ENCODE data around the gene BCL2L1. TPM values are rescaled to one million over a fixed set of nuclear protein-coding genes. Genes with fewer than 3 reads are reported as not detected.

Gene BCL2L1
- total RNA-seq, 1 experiment from 2014 or later, result 469 TPM

DNA sequence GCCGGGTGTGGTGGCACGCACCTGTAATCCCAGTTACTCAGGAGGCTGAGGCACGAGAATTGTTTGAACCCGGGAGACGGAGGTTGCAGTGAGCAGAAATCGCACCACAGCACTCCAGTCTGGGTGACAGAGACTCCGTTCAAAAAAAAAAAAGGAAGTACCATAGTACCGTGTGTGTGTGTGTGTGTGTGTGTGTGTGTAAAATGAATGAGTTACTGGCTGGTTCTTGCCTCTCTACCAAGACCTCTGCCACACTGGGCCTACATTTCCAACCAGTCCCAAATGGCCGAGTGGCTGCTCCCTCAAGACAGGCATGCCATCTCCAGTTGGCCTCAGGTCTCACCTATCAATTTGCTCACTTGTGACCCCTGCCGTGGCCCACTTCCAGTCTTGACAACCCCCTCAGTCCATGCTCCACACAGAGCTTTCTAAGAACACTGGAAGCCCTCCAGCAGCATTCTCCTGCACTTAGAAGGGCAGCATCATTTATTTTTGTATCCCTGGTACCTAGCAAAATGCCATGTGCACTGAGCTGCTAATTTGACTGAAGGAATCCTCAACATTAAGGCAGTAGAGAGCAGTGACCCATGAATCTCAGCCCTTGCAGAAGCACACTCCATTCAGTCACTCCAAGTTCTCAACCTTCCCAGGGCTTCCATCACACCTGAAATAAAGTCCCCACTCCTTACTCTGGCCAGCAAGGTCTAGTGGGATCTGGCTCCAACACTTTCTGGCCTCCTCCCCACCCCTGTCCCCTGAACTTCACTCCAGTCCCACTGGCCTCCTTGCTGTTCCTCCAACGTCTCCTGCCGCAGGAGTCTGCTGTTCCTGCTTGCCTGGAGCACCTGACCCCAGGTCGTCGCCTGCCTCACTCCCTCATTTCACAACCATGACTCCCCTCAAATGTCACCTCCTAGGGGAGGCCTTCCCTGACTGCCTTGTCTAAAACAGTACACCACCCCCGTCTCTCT lies 55.1 kb downstream of the BCL2L1 start:
- Mint-ChIP-seq H3K4me1 (ENCODE audit: low read depth, unreplicated experiment) (peaks cover 80% of the 10 kb centered on the region), H3K4me3 (ENCODE audit: unreplicated experiment) (peak overlapping the region; percentile 8), H3K9me3 (ENCODE audit: unreplicated experiment) (no peaks in the 10 kb centered on the region), H3K27ac (ENCODE audit: unreplicated experiment) (peak overlapping the region; percentile 87), H3K36me3 (ENCODE audit: insufficient read depth, unreplicated experiment) (peaks cover 100% of the 10 kb centered on the region), H3K27me3 (ENCODE audit: insufficient read depth, unreplicated experiment) (no peaks in the 10 kb centered on the region)
- ChIA-PET POLR2A (no interaction called here), CTCF (interaction anchor here (0.7 to 2.2 kb wide), 3 partner anchors 34 to 75 kb away, joined by 3 to 11 read pairs (median 6); partner anchors contain the start of gene BCL2L1)
- no peaks in the 10 kb centered on the region for H3K27me3 ChIP-seq (replicated peaks; ENCODE audit: control insufficient read depth, insufficient read depth, low read length)
- intact Hi-C loops (cut with micrococcal nuclease; ENCODE audit: unreplicated experiment), result no loop called here
- TF ChIP-seq, protein P1, sequence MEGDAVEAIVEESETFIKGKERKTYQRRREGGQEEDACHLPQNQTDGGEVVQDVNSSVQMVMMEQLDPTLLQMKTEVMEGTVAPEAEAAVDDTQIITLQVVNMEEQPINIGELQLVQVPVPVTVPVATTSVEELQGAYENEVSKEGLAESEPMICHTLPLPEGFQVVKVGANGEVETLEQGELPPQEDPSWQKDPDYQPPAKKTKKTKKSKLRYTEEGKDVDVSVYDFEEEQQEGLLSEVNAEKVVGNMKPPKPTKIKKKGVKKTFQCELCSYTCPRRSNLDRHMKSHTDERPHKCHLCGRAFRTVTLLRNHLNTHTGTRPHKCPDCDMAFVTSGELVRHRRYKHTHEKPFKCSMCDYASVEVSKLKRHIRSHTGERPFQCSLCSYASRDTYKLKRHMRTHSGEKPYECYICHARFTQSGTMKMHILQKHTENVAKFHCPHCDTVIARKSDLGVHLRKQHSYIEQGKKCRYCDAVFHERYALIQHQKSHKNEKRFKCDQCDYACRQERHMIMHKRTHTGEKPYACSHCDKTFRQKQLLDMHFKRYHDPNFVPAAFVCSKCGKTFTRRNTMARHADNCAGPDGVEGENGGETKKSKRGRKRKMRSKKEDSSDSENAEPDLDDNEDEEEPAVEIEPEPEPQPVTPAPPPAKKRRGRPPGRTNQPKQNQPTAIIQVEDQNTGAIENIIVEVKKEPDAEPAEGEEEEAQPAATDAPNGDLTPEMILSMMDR (IDR thresholded peaks at IDR 0.05; ENCODE audit: insufficient read depth in 1 of 2, low read depth in 1 of 2, low read length in 1 of 2, severe bottlenecking in 1 of 2, unreplicated experiment in 1 of 2), result no peak
- peak in 1 of 2 experiments; percentile 65 for DNase-seq
- H3K4me1 ChIP-seq, result peaks cover 83% of the 10 kb centered on the region
- no TSS peak for BruUV-seq (replicated peaks)
- peaks cover 13% of the 10 kb centered on the region for H3K36me3 ChIP-seq (ENCODE audit: control insufficient read depth, insufficient read depth, low read length)
- no peak overlapping the region for H3K4me3 ChIP-seq (ENCODE audit: low read depth, low read length)
- no peaks in the 10 kb centered on the region for H3K9me3 ChIP-seq

DNA sequence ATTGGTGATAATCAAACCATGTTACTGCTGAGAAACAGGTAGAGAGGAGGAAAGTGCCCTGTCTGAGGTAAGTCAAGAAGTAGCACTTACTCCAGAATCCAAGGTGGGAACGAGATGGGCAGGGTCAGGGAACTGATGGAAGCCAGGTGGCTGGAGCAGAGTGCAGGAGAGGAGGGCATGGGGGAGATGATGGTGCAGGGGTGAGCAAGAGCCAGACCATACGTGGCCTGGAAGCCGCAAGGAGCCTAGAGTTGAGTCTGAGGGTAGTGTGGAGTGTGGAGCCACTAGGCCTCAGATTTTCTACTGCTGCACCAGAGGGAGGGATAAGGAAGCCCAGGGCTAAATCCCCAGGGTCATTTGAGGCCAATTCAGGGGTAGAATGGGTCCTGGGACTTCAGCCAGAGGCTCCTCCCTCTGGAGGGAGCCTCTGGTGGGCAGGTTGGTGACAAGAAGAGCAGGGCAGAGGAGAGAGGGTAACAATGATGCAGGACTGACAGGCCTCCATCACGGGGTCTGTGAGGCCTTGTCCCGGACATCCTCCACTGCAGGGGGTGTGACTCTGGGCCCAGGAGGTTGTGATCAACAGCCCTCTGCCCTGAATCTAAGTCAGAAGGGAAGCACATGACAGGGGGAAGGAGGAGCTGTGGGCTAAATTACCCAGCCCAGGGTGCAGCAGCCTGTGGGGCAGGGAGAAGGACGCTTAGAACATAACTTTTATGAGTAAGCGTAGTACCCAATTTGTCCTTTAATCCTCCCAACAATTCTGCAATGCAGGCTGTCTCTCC lies 56.2 kb downstream of the BCL2L1 start:
- Mint-ChIP-seq H3K9me3 (ENCODE audit: unreplicated experiment) (no peaks in the 10 kb centered on the region), H3K4me3 (ENCODE audit: unreplicated experiment) (peak overlapping the region; percentile 34), H3K36me3 (ENCODE audit: insufficient read depth, unreplicated experiment) (peaks cover 100% of the 10 kb centered on the region), H3K4me1 (ENCODE audit: low read depth, unreplicated experiment) (peaks cover 84% of the 10 kb centered on the region), H3K27ac (ENCODE audit: unreplicated experiment) (peak overlapping the region; percentile 87), H3K27me3 (ENCODE audit: insufficient read depth, unreplicated experiment) (no peaks in the 10 kb centered on the region)
- Histone ChIP-seq H3K4me1 (peaks cover 93% of the 10 kb centered on the region), H3K9me3 (no peaks in the 10 kb centered on the region), H3K36me3 (ENCODE audit: control insufficient read depth, insufficient read depth, low read length) (peaks cover 15% of the 10 kb centered on the region), H3K4me3 (ENCODE audit: low read depth, low read length) (no peak overlapping the region), H3K27me3 (replicated peaks; ENCODE audit: control insufficient read depth, insufficient read depth, low read length) (no peaks in the 10 kb centered on the region)
- TF ChIP-seq, protein P1 (IDR thresholded peaks at IDR 0.05; ENCODE audit: insufficient read depth in 1 of 2, low read depth in 1 of 2, low read length in 1 of 2, severe bottlenecking in 1 of 2, unreplicated experiment in 1 of 2), result no peak
- ChIA-PET CTCF (interaction anchor here (0.7 to 2.2 kb wide), 4 partner anchors 19 to 76 kb away, joined by 3 to 11 read pairs (median 4); partner anchors contain the start of gene BCL2L1), POLR2A (no interaction called here)
- no TSS peak for BruUV-seq (replicated peaks)
- peak in 1 of 2 experiments; percentile 63 for DNase-seq
- intact Hi-C loops (cut with micrococcal nuclease; ENCODE audit: unreplicated experiment), result no loop called here

DNA sequence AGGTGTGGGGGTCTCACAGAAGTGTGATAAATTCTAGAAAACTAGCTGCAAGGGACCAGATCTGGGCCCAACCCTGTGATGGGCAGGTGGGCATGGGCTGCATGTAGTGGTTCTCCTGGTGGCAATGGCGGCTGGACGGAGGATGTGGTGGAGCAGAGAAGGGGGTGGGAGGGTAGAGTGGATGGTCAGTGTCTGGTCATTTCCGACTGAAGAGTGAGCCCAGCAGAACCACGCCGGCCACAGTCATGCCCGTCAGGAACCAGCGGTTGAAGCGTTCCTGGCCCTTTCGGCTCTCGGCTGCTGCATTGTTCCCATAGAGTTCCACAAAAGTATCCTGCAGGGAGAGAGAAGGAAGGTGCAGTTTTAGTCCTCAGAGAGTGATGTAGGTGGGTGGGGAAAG lies 56.9 kb downstream of the BCL2L1 start:
- ChIA-PET POLR2A (interaction anchor here (3.0 kb wide), 1 partner anchor 57 kb away, joined by 38 read pairs; the partner anchor contains the start of gene BCL2L1), CTCF (interaction anchor here (1.1 to 7.1 kb wide), 6 partner anchors 13 to 56 kb away, joined by 3 to 394 read pairs (median 8); partner anchors contain the start of gene BCL2L1)
- H3K27ac Mint-ChIP-seq (ENCODE audit: unreplicated experiment), result peak overlapping the region; percentile 87
- intact Hi-C loops (cut with micrococcal nuclease; ENCODE audit: unreplicated experiment), result no loop called here
- no peaks in the 10 kb centered on the region for H3K9me3 Mint-ChIP-seq (ENCODE audit: unreplicated experiment)
- BruUV-seq (replicated peaks), result no TSS peak
- TF ChIP-seq, protein P1 (IDR thresholded peaks at IDR 0.05; ENCODE audit: insufficient read depth in 1 of 2, low read depth in 1 of 2, low read length in 1 of 2, severe bottlenecking in 1 of 2, unreplicated experiment in 1 of 2), result no peak
- DNase-seq, result no peak
- no peaks in the 10 kb centered on the region for H3K27me3 Mint-ChIP-seq (ENCODE audit: insufficient read depth, unreplicated experiment)
- H3K27me3 ChIP-seq (replicated peaks; ENCODE audit: control insufficient read depth, insufficient read depth, low read length), result no peaks in the 10 kb centered on the region
- H3K4me1 Mint-ChIP-seq (ENCODE audit: low read depth, unreplicated experiment), result peaks cover 86% of the 10 kb centered on the region
- peaks cover 100% of the 10 kb centered on the region for H3K36me3 Mint-ChIP-seq (ENCODE audit: insufficient read depth, unreplicated experiment)
- no peak overlapping the region for H3K4me3 ChIP-seq (ENCODE audit: low read depth, low read length)
- peaks cover 15% of the 10 kb centered on the region for H3K36me3 ChIP-seq (ENCODE audit: control insufficient read depth, insufficient read depth, low read length)
- peaks cover 92% of the 10 kb centered on the region for H3K4me1 ChIP-seq
- H3K4me3 Mint-ChIP-seq (ENCODE audit: unreplicated experiment), result peak overlapping the region; percentile 34
- no peaks in the 10 kb centered on the region for H3K9me3 ChIP-seq

Measured in Caco-2 (cell line).